AG09309 (cell line): ENCODE measurements around the gene ZNF814.
"Not testable (repeated sequence)": the region's sequence is repeated elsewhere in the genome, so short reads cannot be mapped to it uniquely, and the experiment has no call there.

Source experiments
- DNase-seq: peaks from one replicate; pipeline ENCODE4 v3.0.0-alpha.2; 2010; ENCODE audit warnings: low read depth
- H3K4me3 ChIP-seq: 2 replicates; pipeline ENCODE4 v1.5.1; 2011; ENCODE audit warnings: mild to moderate bottlenecking, low read depth, low read length, moderate library complexity; ENCODE audit not compliant: control insufficient read depth
- CTCF ChIP-seq: IDR thresholded peaks from 2 replicates; pipeline ENCODE4 v1.5.1; 2011; ENCODE audit warnings: mild to moderate bottlenecking, low read depth, low read length, inconsistent platforms; ENCODE audit not compliant: insufficient read depth, control insufficient read depth; ENCODE audit errors: missing control alignments

ZNF814 gene

GRCh38 chr19:57886046-57886445 is 2.8 kb downstream of the ZNF814 start:
- no peak for TF ChIP-seq CTCF
- no peak overlapping the region for H3K4me3 ChIP-seq
- no peak for DNase-seq

GRCh38 chr19:57873883-57874799 is 14.7 kb downstream of the ZNF814 start:
- H3K4me3 ChIP-seq, DNase-seq: not testable (repeated sequence)

- TF ChIP-seq CTCF, result no peak
- no peak overlapping the region for H3K4me3 ChIP-seq
- DNase-seq, result no peak
Observed at GRCh38 chr19:57872450-57872849, 16.4 kb downstream of the ZNF814 start.

- no peak for TF ChIP-seq CTCF
- no peak for DNase-seq
- H3K4me3 ChIP-seq, result no peak overlapping the region
Observed at GRCh38 chr19:57870225-57870624, 18.6 kb downstream of the ZNF814 start.

GRCh38 chr19:57869655-57870054 is 19.2 kb downstream of the ZNF814 start:
- H3K4me3 ChIP-seq, DNase-seq: not testable (repeated sequence)

- no peak overlapping the region for H3K4me3 ChIP-seq
- DNase-seq, result no peak
- TF ChIP-seq CTCF, result no peak
Observed at GRCh38 chr19:57867868-57868492, 20.9 kb downstream of the ZNF814 start.

- not testable (repeated sequence) for H3K4me3 ChIP-seq, DNase-seq
Observed at GRCh38 chr19:57862351-57862750, 26.5 kb downstream of the ZNF814 start.

- not testable (repeated sequence) for H3K4me3 ChIP-seq, DNase-seq
Observed at GRCh38 chr19:57854117-57854516, 34.7 kb downstream of the ZNF814 start.

GRCh38 chr19:57851812-57852603 is 36.8 kb downstream of the ZNF814 start:
- DNase-seq, H3K4me3 ChIP-seq: not testable (repeated sequence)
